Upper lobe of left lung (tissue), 4 donors: ENCODE results near the gene ABCA13.

Experiments
- CTCF ChIP-seq, 6 experiments: fragments of 450-650 bp in 4 of 6; fragments of 200-600 bp in 2 of 6; sonication (generic) in 2 of 6; IDR thresholded peaks; one replicate each; pipeline ENCODE4 v1.5.1; 2016 to 2019; ENCODE audit warnings: antibody characterized with exemption in 6 of 6
- EP300 ChIP-seq, 4 donors: sonication (generic); formaldehyde crosslinking; IDR thresholded peaks; one replicate each; pipeline ENCODE4 v1.5.1; 2017; ENCODE audit warnings: antibody characterized with exemption in 4 of 4, control low read depth in 2 of 4
- POLR2A ChIP-seq, 4 donors: fragments of 450-650 bp; IDR thresholded peaks; one replicate each; pipeline ENCODE4 v1.5.1; 2016 to 2017; ENCODE audit warnings: antibody characterized with exemption in 4 of 4, mild to moderate bottlenecking in 2 of 4
- POLR2AphosphoS5 ChIP-seq, 2 donors: sonication (generic); formaldehyde crosslinking; IDR thresholded peaks; one replicate each; pipeline ENCODE4 v1.5.1; 2017; ENCODE audit warnings: antibody characterized with exemption in 2 of 2

- TF ChIP-seq CTCF (IDR thresholded peaks at IDR 0.05) (no peak), POLR2A (IDR thresholded peaks at IDR 0.05) (no peak), EP300 (IDR thresholded peaks at IDR 0.05) (no peak), POLR2AphosphoS5 (IDR thresholded peaks at IDR 0.05) (no peak)
Observed at GRCh38 chr7:48261696-48262095, 90.4 kb downstream of the ABCA13 start.
